Measurements from ENCODE around the gene PTPRD. TPM values are rescaled to one million over a fixed set of nuclear protein-coding genes. Genes with fewer than 3 reads are reported as not detected.
A peak's percentile ranks its signal among the peaks of the same experiment; 100 is the strongest.

Gene PTPRD
- total RNA-seq, 4 donors from 2014 or later: 0.72 to 8.0 (median 3.0) TPM

DNA sequence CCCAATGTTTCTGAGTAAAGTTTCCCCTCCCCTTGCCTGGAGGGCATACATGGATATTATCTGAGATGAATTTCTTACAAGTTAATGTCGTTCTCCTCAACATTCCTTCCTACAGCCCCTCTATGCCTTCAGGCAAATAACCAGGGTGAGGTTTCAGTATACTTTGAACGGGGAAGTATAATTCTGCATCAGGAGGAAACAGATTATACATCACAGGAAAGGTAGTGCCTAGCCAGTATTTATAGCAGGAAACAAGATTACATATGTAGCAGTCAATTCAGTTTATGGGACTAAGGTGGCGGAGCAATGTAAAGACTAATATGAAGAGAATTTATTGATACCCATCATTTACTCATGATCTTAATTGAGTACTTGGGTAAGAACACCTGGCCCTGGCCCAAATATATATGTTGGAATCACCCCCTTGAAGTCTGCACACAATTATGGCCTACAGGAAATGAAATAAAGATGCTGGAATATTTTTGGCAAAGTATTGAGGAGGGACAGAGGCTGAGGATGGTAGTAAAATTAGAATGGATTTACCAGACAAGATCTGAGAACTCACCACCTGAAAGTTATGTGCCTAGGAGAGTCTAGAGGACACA is 661.1 kb downstream of the PTPRD start:
- WGBS, 2 donors: 26 to 39% methylated on average over 3 of the region's 3 CpGs

DNA sequence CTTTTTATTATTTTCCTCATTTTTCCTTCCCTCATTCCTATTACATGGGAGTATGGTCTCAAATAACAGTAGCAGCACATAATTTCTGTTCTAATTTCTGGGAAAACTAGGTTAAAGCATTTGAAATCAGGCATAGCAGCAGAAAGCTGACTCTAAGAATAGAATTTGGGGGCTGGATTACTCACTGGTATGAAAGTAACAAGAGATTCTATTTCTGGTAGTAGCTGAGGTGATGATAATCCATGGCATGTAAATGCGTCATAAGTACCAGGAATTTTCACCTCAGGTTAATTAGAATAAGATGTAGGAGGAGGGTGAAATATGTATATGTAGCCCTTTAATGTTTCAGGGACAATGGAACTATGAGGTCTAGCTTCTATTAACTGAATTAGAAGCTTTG is 662.0 kb downstream of the PTPRD start:
- WGBS, 2 donors: 85 to 91% methylated on average over 1 of the region's 1 CpG

More for the DNA sequence above, 661.1 kb downstream of the PTPRD start:
- TF ChIP-seq, protein P1, sequence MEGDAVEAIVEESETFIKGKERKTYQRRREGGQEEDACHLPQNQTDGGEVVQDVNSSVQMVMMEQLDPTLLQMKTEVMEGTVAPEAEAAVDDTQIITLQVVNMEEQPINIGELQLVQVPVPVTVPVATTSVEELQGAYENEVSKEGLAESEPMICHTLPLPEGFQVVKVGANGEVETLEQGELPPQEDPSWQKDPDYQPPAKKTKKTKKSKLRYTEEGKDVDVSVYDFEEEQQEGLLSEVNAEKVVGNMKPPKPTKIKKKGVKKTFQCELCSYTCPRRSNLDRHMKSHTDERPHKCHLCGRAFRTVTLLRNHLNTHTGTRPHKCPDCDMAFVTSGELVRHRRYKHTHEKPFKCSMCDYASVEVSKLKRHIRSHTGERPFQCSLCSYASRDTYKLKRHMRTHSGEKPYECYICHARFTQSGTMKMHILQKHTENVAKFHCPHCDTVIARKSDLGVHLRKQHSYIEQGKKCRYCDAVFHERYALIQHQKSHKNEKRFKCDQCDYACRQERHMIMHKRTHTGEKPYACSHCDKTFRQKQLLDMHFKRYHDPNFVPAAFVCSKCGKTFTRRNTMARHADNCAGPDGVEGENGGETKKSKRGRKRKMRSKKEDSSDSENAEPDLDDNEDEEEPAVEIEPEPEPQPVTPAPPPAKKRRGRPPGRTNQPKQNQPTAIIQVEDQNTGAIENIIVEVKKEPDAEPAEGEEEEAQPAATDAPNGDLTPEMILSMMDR (IDR thresholded peaks at IDR 0.05): no peak
- no peak for TF ChIP-seq POLR2A (IDR thresholded peaks at IDR 0.05)
- intact Hi-C loops (cut with DNase I; ENCODE audit: low total_unique reads): no loop called here
- H3K4me3 ChIP-seq (ENCODE audit: low read depth, poor library complexity, severe bottlenecking): no peak overlapping the region
- no peak for DNase-seq (ENCODE audit: low spot score in 2 of 2)

DNA sequence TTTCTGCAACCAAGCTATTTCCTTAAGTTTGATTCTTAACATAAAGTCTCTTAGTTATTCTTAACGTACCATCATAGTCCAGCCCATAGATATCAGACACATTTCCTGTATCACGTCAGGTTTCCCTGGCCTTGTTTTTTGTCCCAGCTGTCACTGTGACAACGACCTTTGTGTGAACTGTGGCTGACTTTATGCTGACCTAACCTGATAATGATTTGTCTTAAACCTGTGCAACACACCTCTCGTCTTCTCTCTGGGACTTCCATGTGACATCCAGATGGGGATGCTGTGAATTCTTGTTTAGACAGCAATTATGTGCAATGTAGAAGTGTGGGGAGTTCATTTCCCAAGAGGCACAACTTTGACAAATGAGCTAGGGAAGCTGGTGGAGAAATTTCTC is 662.8 kb downstream of the PTPRD start:
- intact Hi-C loops (cut with DNase I; ENCODE audit: low total_unique reads): no loop called here
- no peak for DNase-seq (ENCODE audit: low spot score in 2 of 2)
- 47 to 61% methylated on average over 4 of the region's 4 CpGs for WGBS, 2 donors
- H3K4me3 ChIP-seq (ENCODE audit: low read depth, poor library complexity, severe bottlenecking): no peak overlapping the region
- TF ChIP-seq, protein P1 (IDR thresholded peaks at IDR 0.05): no peak
- TF ChIP-seq POLR2A (IDR thresholded peaks at IDR 0.05): no peak

More for the DNA sequence above, 662.0 kb downstream of the PTPRD start:
- intact Hi-C loops (cut with DNase I; ENCODE audit: low total_unique reads): no loop called here
- DNase-seq (ENCODE audit: low spot score in 2 of 2): no peak
- H3K4me3 ChIP-seq (ENCODE audit: low read depth, poor library complexity, severe bottlenecking): no peak overlapping the region
- no peak for TF ChIP-seq POLR2A (IDR thresholded peaks at IDR 0.05)

DNA sequence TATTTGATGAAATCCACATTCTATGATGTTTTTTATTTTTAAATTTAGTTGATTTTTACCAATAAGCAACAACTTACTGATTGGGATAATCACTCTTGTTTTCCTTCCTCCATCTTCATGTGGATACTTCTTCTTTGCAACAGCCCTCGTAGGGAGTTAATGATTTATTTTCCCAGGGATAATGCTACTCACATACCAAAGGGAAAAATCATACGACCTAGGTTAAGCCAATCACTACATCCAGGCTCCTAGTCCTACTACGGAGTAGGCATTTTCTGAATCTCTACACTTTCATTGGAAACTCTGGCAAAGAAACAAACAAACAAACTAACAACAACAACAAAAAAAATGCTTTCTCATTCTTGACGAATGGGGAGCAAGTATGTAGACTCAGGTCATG is 663.4 kb downstream of the PTPRD start:
- no peak overlapping the region for H3K4me3 ChIP-seq (ENCODE audit: low read depth, poor library complexity, severe bottlenecking)
- no peak for DNase-seq (ENCODE audit: low spot score in 2 of 2)
- intact Hi-C loops (cut with DNase I; ENCODE audit: low total_unique reads): no loop called here
- TF ChIP-seq POLR2A (IDR thresholded peaks at IDR 0.05): no peak
- TF ChIP-seq, protein P1 (IDR thresholded peaks at IDR 0.05): no peak
- WGBS, 2 donors: 56 to 72% methylated on average over 4 of the region's 4 CpGs

DNA sequence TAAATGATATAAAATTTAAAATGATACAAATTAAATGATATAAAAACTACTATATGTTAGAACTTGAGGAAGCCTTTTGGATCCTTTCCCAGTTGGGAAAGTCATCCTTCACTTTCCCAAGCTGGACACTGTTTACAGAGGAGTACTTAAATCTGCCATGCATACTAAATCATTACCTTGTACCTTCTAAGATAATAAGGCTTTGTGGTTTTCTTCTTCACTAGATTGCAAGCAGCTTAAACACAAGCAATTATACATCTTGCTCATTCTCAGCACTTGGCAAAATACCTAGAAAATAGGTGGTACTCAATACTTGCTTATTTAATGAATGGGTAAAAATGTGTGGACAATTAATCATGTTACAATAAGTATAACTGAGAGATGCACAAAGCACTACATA is 666.8 kb downstream of the PTPRD start:
- no peak overlapping the region for H3K4me3 ChIP-seq (ENCODE audit: low read depth, poor library complexity, severe bottlenecking)
- intact Hi-C loops (cut with DNase I; ENCODE audit: low total_unique reads): no loop called here
- no peak for DNase-seq (ENCODE audit: low spot score in 2 of 2)
- no peak for TF ChIP-seq POLR2A (IDR thresholded peaks at IDR 0.05)
- TF ChIP-seq, protein P1 (IDR thresholded peaks at IDR 0.05): no peak

DNA sequence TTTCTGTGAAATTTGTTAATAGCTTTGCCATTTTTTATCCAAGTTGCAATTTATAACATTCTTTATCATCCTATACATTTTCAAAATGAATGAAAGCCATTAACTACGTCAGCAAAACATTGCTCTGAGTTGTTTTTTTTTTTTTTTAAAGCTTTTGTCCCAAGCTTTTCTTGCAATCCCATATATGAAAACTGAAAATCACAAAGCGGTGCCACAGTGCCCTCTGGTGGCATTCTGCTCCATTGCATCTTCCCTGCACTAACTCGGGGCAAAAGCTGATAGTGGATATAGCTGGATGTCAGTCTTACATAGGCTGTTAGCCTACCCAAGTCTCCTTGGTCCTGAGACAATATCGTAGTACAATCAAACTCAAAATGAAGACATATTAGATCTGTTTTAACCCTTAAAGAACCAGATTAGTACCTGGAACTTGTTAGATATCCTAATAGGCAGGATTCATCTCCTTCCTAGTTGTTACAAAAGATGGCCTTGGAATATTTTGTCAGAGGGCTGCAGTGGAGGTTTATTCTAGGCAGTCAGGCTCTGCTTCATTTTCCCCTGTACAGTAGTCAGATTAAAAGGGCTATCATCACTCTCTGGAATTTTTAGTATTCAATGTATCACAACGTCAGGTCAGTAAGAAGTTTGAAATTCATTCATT is 669.9 kb downstream of the PTPRD start:
- WGBS, 2 donors: 18 to 20% methylated on average over 5 of the region's 5 CpGs
- intact Hi-C loops (cut with DNase I; ENCODE audit: low total_unique reads): no loop called here
- no peak overlapping the region for H3K4me3 ChIP-seq (ENCODE audit: low read depth, poor library complexity, severe bottlenecking)
- DNase-seq (ENCODE audit: low spot score in 2 of 2): peak; percentile 20 to 88
- TF ChIP-seq, protein P1 (IDR thresholded peaks at IDR 0.05): no peak
